GM23338 (cell line): ENCODE measurements around the gene DPYSL3. TPM values are rescaled to one million over a fixed set of nuclear protein-coding genes. Genes with fewer than 3 reads are reported as not detected.

Experiments
- ATAC-seq: fragments of 200-7000 bp; cut with Tn5 transposase; 3 replicates; pipeline ENCODE4 v1.9.1; 2020
- DNase-seq: peaks from one replicate; pipeline ENCODE4 v3.0.0-alpha.2; 2015; ENCODE audit warnings: low spot score
- H2AFZ ChIP-seq: fragments of 200-600 bp; sonication (generic); 2 replicates; pipeline ENCODE4 v1.8.0; 2016; ENCODE audit warnings: antibody characterized with exemption, mild to moderate bottlenecking, moderate library complexity
- H3F3A ChIP-seq: fragments of 200-600 bp; sonication (generic); replicated peaks from 2 replicates; pipeline ENCODE4 v1.8.0; 2017; ENCODE audit warnings: antibody characterized with exemption, mixed run types, low read depth
- H3K27ac ChIP-seq: fragments of 200-600 bp; sonication (generic); 2 replicates; pipeline ENCODE4 v1.6.1; 2016; ENCODE audit warnings: low read depth
- H3K27me3 ChIP-seq: fragments of 200-600 bp; sonication (generic); 2 replicates; pipeline ENCODE4 v1.8.0; 2016; ENCODE audit warnings: mild to moderate bottlenecking, mixed run types, moderate library complexity; ENCODE audit not compliant: insufficient read depth
- H3K36me3 ChIP-seq: fragments of 200-600 bp; sonication (generic); 2 replicates; pipeline ENCODE4 v1.8.0; 2016; ENCODE audit warnings: mild to moderate bottlenecking; ENCODE audit not compliant: insufficient read depth
- H3K4me1 ChIP-seq: fragments of 200-600 bp; sonication (generic); 2 replicates; pipeline ENCODE4 v1.8.0; 2016; ENCODE audit warnings: mild to moderate bottlenecking, moderate library complexity; ENCODE audit not compliant: insufficient read depth
- H3K4me2 ChIP-seq: fragments of 200-600 bp; sonication (generic); 2 replicates; pipeline ENCODE4 v1.7.1; 2017; ENCODE audit warnings: mixed run types
- H3K4me3 ChIP-seq: fragments of 200-600 bp; sonication (generic); 2 replicates; pipeline ENCODE4 v1.6.1; 2016; ENCODE audit warnings: mixed run types
- H3K79me2 ChIP-seq: fragments of 200-600 bp; sonication (generic); replicated peaks from 2 replicates; pipeline ENCODE4 v1.8.0; 2017; ENCODE audit warnings: mild to moderate bottlenecking; ENCODE audit not compliant: insufficient read depth
- H3K9me2 ChIP-seq: fragments of 200-600 bp; sonication (generic); 2 replicates; pipeline ENCODE4 v1.8.0; 2017; ENCODE audit not compliant: insufficient read depth
- H4K20me1 ChIP-seq: fragments of 200-600 bp; sonication (generic); replicated peaks from 2 replicates; pipeline ENCODE4 v1.8.0; 2017; ENCODE audit warnings: mild to moderate bottlenecking; ENCODE audit not compliant: insufficient read depth
- H3K27ac Mint-ChIP-seq: 2 replicates; pipeline ENCODE4 v1.8.0; 2020; ENCODE audit warnings: inconsistent platforms, mild to moderate bottlenecking, moderate library complexity, mixed read lengths
- H3K27me3 Mint-ChIP-seq: 3 replicates; pipeline ENCODE4 v1.8.0; 2022; ENCODE audit warnings: low read depth, mild to moderate bottlenecking, moderate library complexity, mixed read lengths, inconsistent platforms; ENCODE audit not compliant: insufficient read depth, poor library complexity
- H3K36me3 Mint-ChIP-seq: 3 replicates; pipeline ENCODE4 v1.8.0; 2021; ENCODE audit warnings: low read depth, mild to moderate bottlenecking, inconsistent platforms, moderate library complexity, mixed read lengths
- H3K4me1 Mint-ChIP-seq: 3 replicates; pipeline ENCODE4 v1.8.0; 2020; ENCODE audit warnings: mild to moderate bottlenecking, inconsistent platforms, mixed read lengths
- H3K4me3 Mint-ChIP-seq: 3 replicates; pipeline ENCODE4 v1.8.0; 2021; ENCODE audit warnings: moderate library complexity, mild to moderate bottlenecking, inconsistent platforms, mixed read lengths
- H3K9me3 Mint-ChIP-seq: 3 replicates; pipeline ENCODE4 v1.8.0; 2020; ENCODE audit warnings: moderate library complexity, mild to moderate bottlenecking, inconsistent platforms, mixed read lengths
- CREB1 ChIP-seq: fragments of 250-450 bp; sonication (Bioruptor Pico); IDR thresholded peaks from 2 replicates; pipeline ENCODE4 v1.5.0; 2020; ENCODE audit warnings: low read depth, mild to moderate bottlenecking, moderate library complexity
- EZH2phosphoT487 ChIP-seq: fragments of 200-600 bp; sonication (generic); IDR thresholded peaks from one replicate; pipeline ENCODE4 v1.8.1; 2018; ENCODE audit warnings: antibody characterized with exemption; ENCODE audit not compliant: unreplicated experiment
- JUNB ChIP-seq: IDR thresholded peaks from one replicate; pipeline ENCODE4 v1.6.1; 2016; ENCODE audit warnings: antibody characterized with exemption; ENCODE audit not compliant: unreplicated experiment
- NANOG ChIP-seq: IDR thresholded peaks from 2 replicates; pipeline ENCODE4 v1.6.1; 2016; ENCODE audit warnings: antibody characterized with exemption, borderline replicate concordance
- POLR2AphosphoS5 ChIP-seq: IDR thresholded peaks from 2 replicates; pipeline ENCODE4 v1.6.1; 2016; ENCODE audit warnings: antibody characterized with exemption, low read depth
- STAT1 ChIP-seq: IDR thresholded peaks from one replicate; pipeline ENCODE4 v1.6.1; 2016; ENCODE audit warnings: antibody characterized with exemption; ENCODE audit not compliant: unreplicated experiment
- ZNF114 ChIP-seq: fragments of 250-450 bp; sonication (Bioruptor Pico); IDR thresholded peaks from 2 replicates; pipeline ENCODE4 v1.5.0; 2020; ENCODE audit warnings: mild to moderate bottlenecking, moderate library complexity
- ZNF331 ChIP-seq: fragments of 250-450 bp; sonication (Bioruptor Pico); IDR thresholded peaks from 2 replicates; pipeline ENCODE4 v1.5.0; 2020; ENCODE audit warnings: low read depth, mild to moderate bottlenecking, moderate library complexity
- polyA plus RNA-seq: library from polyadenylated mRNA; unstranded; fragments of >200 nt; fragmentation: Nextera tagmentation; extraction: Ambion mirVana; gene quantifications from 2 replicates; pipeline ENCODE4 v1.2.1, GENCODE V29; 2016
- total RNA-seq: library from RNA; depleted of rRNA; stranded (reverse); fragments of >200 nt; shearing (Covaris generic); gene quantifications from 2 replicates; pipeline ENCODE4 v1.2.3, GENCODE V29; 2014
- TF ChIP-seq, protein P1 (sequence below): IDR thresholded peaks from 2 replicates; pipeline ENCODE4 v1.6.1; 2016; ENCODE audit warnings: antibody characterized with exemption
- TF ChIP-seq, protein P2 (sequence below), 2 experiments: fragments of 200-600 bp in 1 of 2; sonication (generic) in 1 of 2; conservative IDR thresholded peaks; 2 replicates each; pipeline versions ENCODE4 v1.5.1 to v1.6.1; 2016 to 2017; ENCODE audit warnings: antibody characterized with exemption in 2 of 2, low read depth in 2 of 2, mild to moderate bottlenecking in 2 of 2, moderate library complexity in 1 of 2
- TF ChIP-seq, protein P3 (sequence below): IDR thresholded peaks from one replicate; pipeline ENCODE4 v1.6.1; 2018; ENCODE audit warnings: antibody characterized with exemption; ENCODE audit not compliant: unreplicated experiment

The DPYSL3 gene
- total and polyA plus RNA-seq, 2 experiments from 2014 or later, result 97.6 to 455 TPM

DNA sequence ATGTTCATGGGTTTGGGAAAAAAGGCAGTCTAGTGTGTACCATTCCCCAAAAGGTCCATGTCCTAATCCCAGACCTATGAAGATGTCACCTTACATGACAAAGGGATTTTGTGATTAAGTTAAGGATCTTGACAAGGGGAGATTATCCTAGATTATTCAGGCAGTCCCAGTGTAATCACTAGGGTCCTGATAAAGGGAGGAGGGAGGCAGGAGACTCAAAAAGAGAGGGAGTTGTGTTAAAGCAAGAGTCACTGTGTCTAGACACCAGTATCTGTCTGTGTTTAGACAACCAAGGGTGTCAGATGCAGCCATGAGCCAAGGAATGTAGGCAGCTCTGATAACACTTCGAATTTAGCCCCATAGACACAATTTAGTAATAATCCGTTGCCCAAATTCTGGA, 49.5 kb downstream of the DPYSL3 start:
- H3K4me1 Mint-ChIP-seq, result peaks cover 41% of the 10 kb centered on the region
- Histone ChIP-seq H3K27ac (no peak overlapping the region), H3K4me2 (no peak overlapping the region), H3K36me3 (no peaks in the 10 kb centered on the region), H3K79me2 (peaks cover 73% of the 10 kb centered on the region), H4K20me1 (no peaks in the 10 kb centered on the region), H3K27me3 (no peaks in the 10 kb centered on the region), H3F3A (peaks cover 12% of the 10 kb centered on the region; the same call in 1 of the 2 replicates), H2AFZ (no peak overlapping the region), H3K9me2 (peaks cover 6% of the 10 kb centered on the region), H3K4me3 (no peak overlapping the region), H3K4me1 (peaks cover 32% of the 10 kb centered on the region)
- H3K36me3 Mint-ChIP-seq, result peaks cover 32% of the 10 kb centered on the region
- DNase-seq, result no peak
- ATAC-seq, result no peak
- TF ChIP-seq NANOG (no peak), ZNF331 (CRISPR knock-in tag) (no peak), STAT1 (no peak), CREB1 (CRISPR knock-in tag) (no peak), POLR2AphosphoS5 (no peak), ZNF114 (CRISPR knock-in tag) (no peak)
- TF ChIP-seq, protein P1, sequence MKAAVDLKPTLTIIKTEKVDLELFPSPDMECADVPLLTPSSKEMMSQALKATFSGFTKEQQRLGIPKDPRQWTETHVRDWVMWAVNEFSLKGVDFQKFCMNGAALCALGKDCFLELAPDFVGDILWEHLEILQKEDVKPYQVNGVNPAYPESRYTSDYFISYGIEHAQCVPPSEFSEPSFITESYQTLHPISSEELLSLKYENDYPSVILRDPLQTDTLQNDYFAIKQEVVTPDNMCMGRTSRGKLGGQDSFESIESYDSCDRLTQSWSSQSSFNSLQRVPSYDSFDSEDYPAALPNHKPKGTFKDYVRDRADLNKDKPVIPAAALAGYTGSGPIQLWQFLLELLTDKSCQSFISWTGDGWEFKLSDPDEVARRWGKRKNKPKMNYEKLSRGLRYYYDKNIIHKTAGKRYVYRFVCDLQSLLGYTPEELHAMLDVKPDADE, result no peak
- TF ChIP-seq, protein P2, sequence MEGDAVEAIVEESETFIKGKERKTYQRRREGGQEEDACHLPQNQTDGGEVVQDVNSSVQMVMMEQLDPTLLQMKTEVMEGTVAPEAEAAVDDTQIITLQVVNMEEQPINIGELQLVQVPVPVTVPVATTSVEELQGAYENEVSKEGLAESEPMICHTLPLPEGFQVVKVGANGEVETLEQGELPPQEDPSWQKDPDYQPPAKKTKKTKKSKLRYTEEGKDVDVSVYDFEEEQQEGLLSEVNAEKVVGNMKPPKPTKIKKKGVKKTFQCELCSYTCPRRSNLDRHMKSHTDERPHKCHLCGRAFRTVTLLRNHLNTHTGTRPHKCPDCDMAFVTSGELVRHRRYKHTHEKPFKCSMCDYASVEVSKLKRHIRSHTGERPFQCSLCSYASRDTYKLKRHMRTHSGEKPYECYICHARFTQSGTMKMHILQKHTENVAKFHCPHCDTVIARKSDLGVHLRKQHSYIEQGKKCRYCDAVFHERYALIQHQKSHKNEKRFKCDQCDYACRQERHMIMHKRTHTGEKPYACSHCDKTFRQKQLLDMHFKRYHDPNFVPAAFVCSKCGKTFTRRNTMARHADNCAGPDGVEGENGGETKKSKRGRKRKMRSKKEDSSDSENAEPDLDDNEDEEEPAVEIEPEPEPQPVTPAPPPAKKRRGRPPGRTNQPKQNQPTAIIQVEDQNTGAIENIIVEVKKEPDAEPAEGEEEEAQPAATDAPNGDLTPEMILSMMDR (conservative IDR thresholded peaks at IDR 0.05; ENCODE audit: low read depth in 2 of 2), result no peak
- TF ChIP-seq, protein P3, sequence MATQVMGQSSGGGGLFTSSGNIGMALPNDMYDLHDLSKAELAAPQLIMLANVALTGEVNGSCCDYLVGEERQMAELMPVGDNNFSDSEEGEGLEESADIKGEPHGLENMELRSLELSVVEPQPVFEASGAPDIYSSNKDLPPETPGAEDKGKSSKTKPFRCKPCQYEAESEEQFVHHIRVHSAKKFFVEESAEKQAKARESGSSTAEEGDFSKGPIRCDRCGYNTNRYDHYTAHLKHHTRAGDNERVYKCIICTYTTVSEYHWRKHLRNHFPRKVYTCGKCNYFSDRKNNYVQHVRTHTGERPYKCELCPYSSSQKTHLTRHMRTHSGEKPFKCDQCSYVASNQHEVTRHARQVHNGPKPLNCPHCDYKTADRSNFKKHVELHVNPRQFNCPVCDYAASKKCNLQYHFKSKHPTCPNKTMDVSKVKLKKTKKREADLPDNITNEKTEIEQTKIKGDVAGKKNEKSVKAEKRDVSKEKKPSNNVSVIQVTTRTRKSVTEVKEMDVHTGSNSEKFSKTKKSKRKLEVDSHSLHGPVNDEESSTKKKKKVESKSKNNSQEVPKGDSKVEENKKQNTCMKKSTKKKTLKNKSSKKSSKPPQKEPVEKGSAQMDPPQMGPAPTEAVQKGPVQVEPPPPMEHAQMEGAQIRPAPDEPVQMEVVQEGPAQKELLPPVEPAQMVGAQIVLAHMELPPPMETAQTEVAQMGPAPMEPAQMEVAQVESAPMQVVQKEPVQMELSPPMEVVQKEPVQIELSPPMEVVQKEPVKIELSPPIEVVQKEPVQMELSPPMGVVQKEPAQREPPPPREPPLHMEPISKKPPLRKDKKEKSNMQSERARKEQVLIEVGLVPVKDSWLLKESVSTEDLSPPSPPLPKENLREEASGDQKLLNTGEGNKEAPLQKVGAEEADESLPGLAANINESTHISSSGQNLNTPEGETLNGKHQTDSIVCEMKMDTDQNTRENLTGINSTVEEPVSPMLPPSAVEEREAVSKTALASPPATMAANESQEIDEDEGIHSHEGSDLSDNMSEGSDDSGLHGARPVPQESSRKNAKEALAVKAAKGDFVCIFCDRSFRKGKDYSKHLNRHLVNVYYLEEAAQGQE, result no peak
- H3K4me3 Mint-ChIP-seq, result no peak overlapping the region
- peaks cover 2% of the 10 kb centered on the region for H3K27me3 Mint-ChIP-seq
- H3K27ac Mint-ChIP-seq, result no peak overlapping the region
- peaks cover 5% of the 10 kb centered on the region; the same call in 1 of the 3 replicates for H3K9me3 Mint-ChIP-seq

DNA sequence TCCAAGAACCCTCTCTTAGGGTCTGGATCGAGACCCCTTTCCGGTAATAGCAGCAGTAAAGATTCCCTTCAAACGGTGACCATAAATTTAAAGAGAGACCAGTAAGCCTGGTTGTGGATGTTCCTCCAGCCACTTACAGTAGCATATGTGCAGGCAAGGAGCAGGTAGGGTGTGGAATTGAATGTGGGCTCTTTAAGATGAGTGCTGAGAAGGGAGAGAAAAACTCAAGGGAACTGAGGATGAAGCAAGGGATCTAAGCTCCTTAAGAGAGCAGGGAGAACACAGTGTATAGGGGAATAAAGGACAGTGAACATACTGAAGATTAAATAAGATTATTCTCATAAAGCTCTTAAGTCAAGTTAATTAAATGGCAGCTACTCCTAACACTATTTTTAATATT, 51.3 kb downstream of the DPYSL3 start:
- peaks cover 38% of the 10 kb centered on the region for H3K4me1 ChIP-seq
- no peak overlapping the region for H2AFZ ChIP-seq
- peaks cover 5% of the 10 kb centered on the region; the same call in 2 of the 3 replicates for H3K9me3 Mint-ChIP-seq
- H3K27ac Mint-ChIP-seq, result no peak overlapping the region; the same call in 1 of the 2 replicates
- H3K4me2 ChIP-seq, result no peak overlapping the region
- H4K20me1 ChIP-seq, result no peaks in the 10 kb centered on the region
- ATAC-seq (no peak), DNase-seq (no peak)
- peaks cover 6% of the 10 kb centered on the region for H3K9me2 ChIP-seq
- peaks cover 47% of the 10 kb centered on the region for H3K4me1 Mint-ChIP-seq
- H3K27me3 ChIP-seq, result no peaks in the 10 kb centered on the region
- 0 out of 2 replicates have a peak overlapping the region, but pooled peaks have one; percentile 52 for H3K27ac ChIP-seq
- peaks cover 20% of the 10 kb centered on the region for H3F3A ChIP-seq
- no peaks in the 10 kb centered on the region for H3K36me3 ChIP-seq
- H3K36me3 Mint-ChIP-seq, result peaks cover 28% of the 10 kb centered on the region
- peaks cover 10% of the 10 kb centered on the region for H3K27me3 Mint-ChIP-seq
- no peak overlapping the region for H3K4me3 Mint-ChIP-seq
- no peak overlapping the region for H3K4me3 ChIP-seq
- H3K79me2 ChIP-seq, result peaks cover 78% of the 10 kb centered on the region
- no peak for TF ChIP-seq CREB1 (CRISPR knock-in tag)
- no peak for TF ChIP-seq EZH2phosphoT487
- no peak for TF ChIP-seq STAT1
- no peak for TF ChIP-seq JUNB
- no peak for TF ChIP-seq ZNF114 (CRISPR knock-in tag)
- TF ChIP-seq, protein P1, result no peak
- TF ChIP-seq, protein P3, result no peak
